Mucosa of gallbladder (tissue), 1 donor: ENCODE results near the gene ANGPTL2. TPM values are rescaled to one million over a fixed set of nuclear protein-coding genes. Genes with fewer than 3 reads are reported as not detected.

Experiments used
- DNase-seq: peaks from one replicate; pipeline ENCODE4 v3.0.0-alpha.2; 2020; ENCODE audit warnings: low spot score
- total RNA-seq: library from RNA; stranded (reverse); gene quantifications from one replicate; pipeline ENCODE4 v1.2.1, GENCODE V29; 2021
- donor health status: DM: no; HTN: no; CAD: no.

Gene ANGPTL2
- total RNA-seq, 1 donor from 2014 or later = 55.2 TPM

DNA sequence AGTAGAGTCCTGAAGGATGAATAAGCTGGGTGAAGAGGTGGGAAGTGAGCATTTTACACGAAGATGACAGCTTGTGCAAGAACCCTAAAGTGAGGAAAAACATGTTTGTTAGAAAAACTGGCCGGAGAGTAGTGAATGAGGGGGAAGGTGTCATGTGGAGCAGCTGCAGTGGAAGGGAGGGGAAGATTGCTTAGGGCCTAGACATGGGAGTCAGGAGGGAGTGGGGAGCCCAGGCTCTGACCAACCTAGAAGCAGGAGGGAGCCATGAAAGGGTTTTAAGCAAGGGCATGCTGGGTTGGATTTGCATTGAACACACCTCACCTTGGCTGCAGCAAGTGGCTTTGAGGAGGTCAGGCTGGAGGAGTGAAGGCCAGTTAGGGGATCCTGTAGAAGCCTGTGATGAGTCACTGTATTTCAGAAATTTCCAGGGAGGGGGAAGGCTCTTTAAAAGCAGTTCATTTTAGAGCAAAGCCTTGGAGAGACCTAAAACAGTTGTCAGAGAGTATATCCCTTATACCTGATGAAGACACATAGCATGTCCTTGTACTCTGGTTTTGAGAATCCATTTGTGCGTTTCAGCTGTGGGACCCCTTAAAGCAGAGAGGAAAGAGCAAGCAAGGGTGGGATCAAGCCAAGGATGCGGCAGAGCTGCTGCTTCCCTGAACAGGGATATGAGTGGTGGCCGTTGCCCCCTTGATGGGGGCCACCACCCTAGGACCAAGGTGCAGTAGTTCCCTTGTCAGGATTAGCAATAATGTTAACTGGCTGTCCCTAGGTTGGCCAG is 45.4 kb downstream of the ANGPTL2 start:
- no peak for DNase-seq

- DNase-seq = no peak
These were observed 46.6 kb downstream of the ANGPTL2 start for GRCh38 chr9:127075624-127076372.

DNA sequence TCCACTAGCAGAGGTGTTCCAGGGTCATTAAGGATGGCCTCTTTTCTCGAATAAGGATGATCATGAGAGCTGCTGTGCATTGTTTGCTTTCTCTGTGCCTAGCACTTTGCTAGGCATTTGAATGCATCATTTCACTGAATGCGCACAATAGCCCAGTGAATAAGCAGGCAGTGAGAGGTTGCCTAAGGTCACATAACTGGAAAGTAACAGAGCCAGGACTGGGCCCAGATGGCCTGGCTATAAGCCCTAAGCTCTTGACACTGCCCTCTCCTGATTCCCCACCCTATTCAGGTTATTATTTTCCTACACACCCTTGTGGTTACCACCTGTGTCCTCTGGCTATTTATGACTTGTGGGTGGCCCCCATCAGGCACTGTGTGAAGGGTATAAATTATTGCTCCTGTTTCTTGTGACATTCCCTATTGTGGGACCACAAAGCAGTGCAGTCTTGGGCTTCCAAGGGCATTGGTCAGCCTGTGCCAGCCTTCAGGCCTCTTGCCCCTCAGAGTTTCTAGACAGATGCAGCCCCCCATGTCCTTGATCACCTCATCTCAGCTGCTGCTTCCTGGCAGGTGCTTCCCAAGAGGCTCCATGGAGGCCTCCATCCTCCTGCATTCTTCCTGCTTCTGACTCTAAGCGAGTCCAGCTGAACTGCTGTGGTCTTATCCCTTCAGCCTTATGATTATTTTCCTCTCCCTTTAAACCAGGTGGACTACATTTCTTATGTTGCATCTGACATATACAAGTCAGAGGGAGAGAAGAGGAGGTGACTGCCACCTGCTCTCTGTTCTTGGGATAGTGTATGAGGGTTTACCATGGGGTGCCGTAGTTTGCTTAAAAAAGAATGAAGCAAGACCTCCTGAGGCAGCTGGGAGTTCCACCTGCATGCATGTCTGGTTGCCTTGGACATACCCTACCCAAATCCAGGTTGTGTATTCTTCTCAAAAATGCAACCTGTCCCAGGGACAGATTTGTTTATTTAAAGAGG is 47.6 kb downstream of the ANGPTL2 start:
- no peak for DNase-seq

GRCh38 chr9:127067603-127068220 is 54.7 kb downstream of the ANGPTL2 start:
- no peak for DNase-seq

DNA sequence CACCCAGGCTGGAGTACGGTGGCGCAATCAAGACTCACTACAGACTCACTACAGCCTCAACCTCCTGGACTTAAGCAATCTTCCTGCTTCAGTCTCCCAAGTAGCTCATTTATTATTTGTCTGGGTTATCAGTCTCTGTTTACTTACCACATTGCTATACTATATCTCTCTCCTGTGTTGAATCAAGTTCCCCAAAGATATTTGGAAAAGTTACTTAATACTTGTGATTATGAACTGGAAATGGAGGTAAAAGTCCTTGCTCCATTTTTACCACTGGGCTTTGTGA is 55.6 kb downstream of the ANGPTL2 start:
- no peak for DNase-seq

DNA sequence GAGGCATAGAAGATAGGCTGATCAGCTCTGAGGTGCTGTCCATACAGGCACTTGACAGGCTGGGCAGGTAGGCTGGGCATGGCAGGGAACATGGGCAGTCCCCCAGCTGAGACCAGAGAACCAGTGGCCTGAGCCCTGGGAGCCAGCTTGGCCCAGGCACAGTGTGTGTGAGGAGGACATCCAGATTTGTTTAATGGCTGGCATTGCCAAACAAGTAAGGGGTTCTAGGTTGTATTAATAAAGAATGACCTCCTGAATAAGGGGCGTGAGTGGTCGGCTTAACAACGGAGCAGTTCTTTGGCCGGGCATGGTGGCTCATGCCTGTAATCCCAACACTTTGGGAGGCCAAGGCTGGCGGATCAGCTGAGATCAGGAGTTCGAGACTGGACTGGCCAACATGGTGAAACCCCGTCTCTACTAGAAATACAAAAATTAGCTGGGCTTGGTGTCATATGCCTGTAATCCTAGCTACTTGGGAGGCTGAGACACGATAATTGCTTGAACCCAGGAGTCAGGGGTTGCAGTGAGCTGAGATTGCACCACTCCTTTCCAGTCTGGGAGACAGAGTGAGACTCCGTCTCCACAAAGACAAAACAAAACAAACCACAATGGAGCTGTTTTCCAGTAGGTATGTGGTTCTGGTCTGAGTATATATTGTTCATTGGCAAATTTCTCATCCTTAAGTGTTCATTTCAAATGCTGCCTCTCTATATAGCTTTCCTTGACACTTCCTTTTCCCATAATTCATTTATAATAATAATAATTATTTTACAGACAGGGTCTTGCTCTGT is 56.2 kb downstream of the ANGPTL2 start:
- DNase-seq = no peak

DNA sequence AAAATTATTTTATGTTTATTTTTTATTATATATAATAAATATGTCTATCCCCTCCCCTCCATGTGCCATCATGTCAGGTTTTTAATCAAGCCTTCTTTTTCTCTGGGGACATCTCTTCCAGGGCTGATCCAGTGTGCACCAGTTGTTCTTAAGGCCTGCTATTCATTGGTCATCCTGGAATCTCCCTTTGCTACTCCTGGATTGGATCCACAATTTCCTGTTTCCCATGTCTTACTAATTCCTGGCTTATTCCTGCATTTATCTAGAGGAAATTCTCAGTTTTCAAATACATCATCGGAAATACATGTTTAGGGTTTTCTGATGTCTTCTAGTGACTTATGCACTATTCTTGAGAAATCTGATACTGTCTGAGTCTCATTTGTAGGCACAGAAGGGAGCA is 56.8 kb downstream of the ANGPTL2 start:
- DNase-seq = no peak

- DNase-seq = no peak
These were observed 58.1 kb downstream of the ANGPTL2 start for GRCh38 chr9:127064335-127064734.

DNA sequence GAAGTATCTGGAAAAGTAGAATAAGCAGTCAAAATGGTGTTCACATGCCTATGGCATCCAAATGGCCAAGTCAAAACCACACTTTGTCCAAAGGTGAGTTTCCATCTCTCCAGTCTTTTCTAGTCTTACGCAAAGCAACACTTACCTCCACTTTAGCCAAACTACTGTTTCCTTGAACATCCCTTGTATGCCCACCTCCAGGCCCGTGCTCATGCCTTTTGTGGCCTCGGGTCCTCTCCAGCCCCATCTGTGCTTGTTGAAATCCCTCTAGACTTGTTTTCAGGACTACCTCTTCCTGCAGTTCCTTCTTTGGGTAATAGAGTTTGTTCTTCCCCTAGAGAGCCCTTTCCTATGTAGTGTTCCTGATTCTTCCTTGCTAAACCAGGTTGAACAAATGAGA is 61.0 kb downstream of the ANGPTL2 start:
- DNase-seq = no peak

GRCh38 chr9:127059765-127060361 is 62.6 kb downstream of the ANGPTL2 start:
- no peak for DNase-seq

DNA sequence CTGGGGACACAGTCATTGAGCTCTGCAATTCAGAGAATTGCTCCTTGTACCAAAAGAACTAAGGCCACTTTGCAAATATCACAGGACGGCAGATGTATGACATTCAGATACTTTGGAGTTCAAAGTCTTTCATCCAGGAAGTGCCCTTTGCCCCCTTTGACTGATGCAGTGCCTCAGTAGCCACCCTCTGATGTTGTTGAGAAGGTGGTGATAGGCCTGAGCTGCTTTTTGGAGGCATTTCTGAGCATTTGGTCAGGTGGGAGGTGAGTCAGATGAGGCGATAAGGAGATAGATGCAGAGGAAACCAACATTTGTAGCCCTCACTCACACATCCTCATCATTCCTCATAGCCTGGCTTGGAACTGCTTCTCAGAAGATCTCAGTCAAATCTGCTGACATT is 63.4 kb downstream of the ANGPTL2 start:
- no peak for DNase-seq

DNA sequence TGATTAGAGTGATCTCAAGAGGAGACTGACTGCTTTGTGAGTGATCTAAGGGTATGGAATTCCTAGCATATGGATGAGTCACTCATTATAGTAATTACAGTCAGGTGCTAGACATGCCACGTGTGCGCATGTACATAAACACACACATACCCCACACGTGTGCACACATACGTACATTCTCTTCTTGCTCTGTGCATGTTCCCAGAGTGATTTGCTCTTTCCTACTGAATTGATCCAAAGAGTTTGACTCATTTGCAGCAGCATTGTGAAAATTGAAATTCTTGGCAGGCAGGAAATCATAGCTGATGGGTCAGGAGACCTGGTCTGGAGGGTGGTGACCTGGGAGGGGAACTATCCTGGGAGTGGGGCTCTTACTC is 63.8 kb downstream of the ANGPTL2 start:
- DNase-seq = no peak

DNA sequence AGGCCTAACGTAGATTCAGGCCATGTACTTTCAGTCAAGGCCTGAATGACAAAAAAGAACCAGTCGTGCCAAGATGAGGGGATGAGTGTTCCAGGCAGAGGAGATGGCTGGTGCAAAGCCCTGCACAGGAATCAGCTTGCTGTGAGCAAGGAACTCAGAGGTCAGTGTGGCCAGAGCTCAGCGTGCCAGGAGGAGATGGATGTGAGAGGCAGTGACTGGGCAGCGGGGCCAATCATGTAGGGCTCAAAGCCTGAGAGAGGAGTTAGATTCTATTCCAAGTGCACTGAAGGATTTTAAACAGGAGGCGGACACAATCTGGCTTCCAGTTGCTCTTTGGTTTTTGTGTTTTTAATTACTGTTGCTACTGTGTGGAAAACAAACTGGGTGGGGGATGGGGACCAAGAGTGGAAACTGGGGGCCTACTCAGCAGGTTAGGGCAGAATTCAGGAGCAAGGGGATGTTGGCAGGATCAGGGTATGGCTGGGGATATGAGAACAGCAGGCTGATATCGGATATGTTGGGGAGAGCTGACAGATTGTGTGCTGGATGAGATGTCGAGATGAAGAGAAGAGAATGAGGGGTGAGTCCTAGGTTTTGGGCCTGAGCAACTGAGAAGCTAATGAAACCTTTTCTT is 64.3 kb downstream of the ANGPTL2 start:
- DNase-seq = no peak

- DNase-seq = no peak
These were observed 66.0 kb downstream of the ANGPTL2 start for GRCh38 chr9:127056446-127056845.

DNA sequence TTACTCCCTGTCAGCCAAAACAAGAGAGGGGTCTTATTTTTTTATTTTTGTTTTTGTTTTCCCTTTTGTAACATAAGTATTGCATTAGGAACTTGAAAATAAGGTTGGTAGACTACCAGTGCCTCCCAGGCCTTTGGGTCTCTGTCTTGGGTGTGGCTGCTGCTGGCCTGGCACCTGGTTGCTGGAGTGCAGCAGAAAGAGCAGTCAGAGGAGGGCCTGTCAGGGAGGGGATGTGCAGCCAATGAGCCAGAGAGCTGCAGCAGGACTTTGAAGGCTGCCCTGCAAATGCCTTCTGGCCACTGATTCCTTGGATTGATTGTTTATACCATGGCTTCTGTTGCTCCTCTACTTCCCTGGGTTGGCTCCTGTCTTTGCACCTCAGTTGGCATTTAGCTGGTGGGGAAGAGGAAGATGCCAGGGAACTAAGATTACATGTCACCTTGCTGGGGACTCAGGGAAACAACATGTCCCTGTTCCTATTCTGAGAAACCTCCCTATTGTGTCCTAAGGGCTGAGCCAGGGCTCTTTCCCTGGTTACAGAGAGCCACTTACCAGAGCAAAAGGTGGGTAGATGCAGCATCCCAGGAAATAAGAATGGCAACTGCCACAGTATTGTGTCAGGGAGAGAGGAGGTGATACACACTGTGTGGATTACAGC is 66.6 kb downstream of the ANGPTL2 start:
- DNase-seq = no peak

- no peak for DNase-seq
These were observed 68.5 kb downstream of the ANGPTL2 start for GRCh38 chr9:127053960-127054359.

DNA sequence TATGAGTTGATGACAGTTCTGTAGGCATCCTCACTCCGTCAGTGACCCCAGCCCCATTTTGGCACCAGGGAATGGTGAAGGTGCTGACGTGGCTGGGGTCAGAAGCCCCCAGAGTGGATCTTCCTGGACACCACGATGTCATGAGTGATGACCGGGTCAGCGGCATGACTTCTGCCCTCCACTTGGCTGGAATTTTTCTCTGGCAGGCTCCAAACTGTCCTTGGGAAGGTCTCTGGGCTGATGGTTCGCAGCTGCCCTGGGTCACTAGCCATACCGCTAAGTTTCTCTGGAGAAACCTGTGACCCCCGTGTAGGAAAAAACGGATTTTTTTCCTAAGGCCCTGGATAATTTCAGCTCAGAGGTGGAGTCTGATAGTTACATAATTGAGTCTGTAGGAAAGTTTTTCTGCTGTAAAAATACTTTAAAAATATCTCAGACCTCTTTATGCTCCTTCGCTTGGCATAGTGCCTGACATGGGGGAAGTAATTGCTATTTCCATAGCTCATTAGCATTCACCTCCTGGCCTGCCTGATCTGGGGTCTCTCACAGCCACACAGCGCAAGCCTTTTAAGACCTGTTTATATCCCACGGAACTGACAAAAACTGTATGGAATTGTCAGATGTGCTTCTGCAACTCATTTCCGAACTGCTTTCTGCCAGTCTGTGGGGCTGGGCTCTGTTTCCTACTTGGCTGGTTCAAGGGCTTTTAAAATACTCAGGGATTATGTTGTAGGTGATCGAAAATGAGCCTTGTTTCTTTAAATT is 69.2 kb downstream of the ANGPTL2 start:
- no peak for DNase-seq

GRCh38 chr9:127051881-127052595 is 70.4 kb downstream of the ANGPTL2 start:
- DNase-seq = no peak
